IMR-90 (cell line): Measurements from ENCODE around the gene FZD4. TPM values are rescaled to one million over a fixed set of nuclear protein-coding genes. Genes with fewer than 3 reads are reported as not detected.

ENCODE experiments used
- ATAC-seq: fragments of 200-7000 bp; cut with Tn5 transposase; 2 replicates; pipeline ENCODE4 v1.9.1; 2020; ENCODE audit warnings: low read depth, mild to moderate bottlenecking, moderate library complexity
- BruUV-seq: library from RNA; stranded (reverse); fragments of 400-500 nt; replicated peaks from 2 replicates; lab custom pipeline; 2021; lab: Mats Ljungman, UMichigan
- CTCF ChIA-PET: fragments of 300-600 bp; formaldehyde crosslinking; extraction: SDS; loops from one replicate; lab custom pipeline; 2021; ENCODE audit warnings: antibody characterized with exemption; lab: Yijun Ruan, JAX
- POLR2A ChIA-PET: fragments of 300-600 bp; sonication (Branson Sonifier 250); formaldehyde crosslinking; loops from one replicate; lab custom pipeline; 2022; ENCODE audit warnings: antibody characterized with exemption; ENCODE audit not compliant: unreplicated experiment; lab: Charles Lee
- DNase-seq: peaks from one replicate; pipeline ENCODE4 v3.0.0; 2013
- H2AFZ ChIP-seq: replicated peaks from 2 replicates; pipeline ENCODE3; 2013; ENCODE audit warnings: low read length, mild to moderate bottlenecking; ENCODE audit not compliant: poor library complexity
- H2AK5ac ChIP-seq: 2 replicates; pipeline ENCODE4 v1.6.1; 2013; ENCODE audit warnings: low read depth, low read length, inconsistent platforms
- H2AK9ac ChIP-seq: replicated peaks from 2 replicates; pipeline ENCODE3; 2013; ENCODE audit warnings: mild to moderate bottlenecking, low read depth, low read length, moderate library complexity; ENCODE audit not compliant: poor library complexity
- H2BK120ac ChIP-seq: 2 replicates; pipeline ENCODE4 v1.6.1; 2013; ENCODE audit warnings: low read depth, low read length, inconsistent platforms
- H2BK15ac ChIP-seq: 3 replicates; pipeline ENCODE4 v1.6.1; 2013; ENCODE audit warnings: low read depth, low read length, inconsistent platforms
- H2BK20ac ChIP-seq: 2 replicates; pipeline ENCODE4 v1.6.1; 2013; ENCODE audit warnings: low read depth, mild to moderate bottlenecking, inconsistent platforms, low read length, moderate library complexity
- H2BK5ac ChIP-seq: 2 replicates; pipeline ENCODE4 v1.6.1; 2013; ENCODE audit warnings: mild to moderate bottlenecking, low read depth, low read length, inconsistent platforms; ENCODE audit not compliant: poor library complexity, severe bottlenecking
- H3K14ac ChIP-seq: replicated peaks from 2 replicates; pipeline ENCODE4 v1.6.1; 2013; ENCODE audit warnings: low read depth, low read length, inconsistent platforms
- H3K18ac ChIP-seq: 2 replicates; pipeline ENCODE4 v1.6.1; 2013; ENCODE audit warnings: low read depth, low read length, control low read depth
- H3K23ac ChIP-seq: 2 replicates; pipeline ENCODE4 v1.6.1; 2013; ENCODE audit warnings: low read depth, low read length, inconsistent platforms
- H3K27ac ChIP-seq: 2 replicates; pipeline ENCODE4 v1.5.1; 2013; ENCODE audit warnings: mild to moderate bottlenecking, control low read depth, low read length; ENCODE audit not compliant: insufficient read depth
- H3K27me3 ChIP-seq: 2 replicates; pipeline ENCODE4 v1.6.1; 2013; ENCODE audit warnings: low read length; ENCODE audit not compliant: control insufficient read depth, insufficient read depth
- H3K36me3 ChIP-seq: 2 replicates; pipeline ENCODE4 v1.6.1; 2013; ENCODE audit warnings: low read length, mixed read lengths; ENCODE audit not compliant: control insufficient read depth, insufficient read depth
- H3K4ac ChIP-seq: 2 replicates; pipeline ENCODE4 v1.6.1; 2013; ENCODE audit warnings: low read depth, low read length, inconsistent platforms
- H3K4me1 ChIP-seq: 2 replicates; pipeline ENCODE4 v1.6.1; 2013; ENCODE audit warnings: low read length, mixed read lengths; ENCODE audit not compliant: control insufficient read depth, insufficient read depth
- H3K4me2 ChIP-seq: 2 replicates; pipeline ENCODE4 v1.6.1; 2013; ENCODE audit warnings: low read depth, mild to moderate bottlenecking, control low read depth, low read length, moderate library complexity
- H3K4me3 ChIP-seq: 2 replicates; pipeline ENCODE4 v1.5.1; 2013; ENCODE audit warnings: low read depth, mild to moderate bottlenecking, control low read depth, low read length, moderate library complexity; ENCODE audit not compliant: insufficient read depth
- H3K56ac ChIP-seq: 2 replicates; pipeline ENCODE4 v1.6.1; 2013; ENCODE audit warnings: low read length, inconsistent platforms; ENCODE audit not compliant: insufficient read depth; ENCODE audit errors: extremely low read depth
- H3K79me1 ChIP-seq, 2 experiments: 2 replicates each; pipeline ENCODE4 v1.6.1; 2013; ENCODE audit warnings: low read length in 2 of 2, inconsistent platforms in 1 of 2, low read depth in 1 of 2
- H3K9ac ChIP-seq: 2 replicates; pipeline ENCODE4 v1.6.1; 2013; ENCODE audit warnings: low read depth, low read length, control low read depth
- H3K9me1 ChIP-seq: 2 replicates; pipeline ENCODE4 v1.6.1; 2013; ENCODE audit warnings: low read length, inconsistent platforms; ENCODE audit not compliant: insufficient read depth
- H3K9me3 ChIP-seq: 2 replicates; pipeline ENCODE4 v1.6.1; 2013; ENCODE audit warnings: low read length; ENCODE audit not compliant: control insufficient read depth, insufficient read depth
- H4K20me1 ChIP-seq: 2 replicates; pipeline ENCODE4 v1.6.1; 2013; ENCODE audit warnings: low read length, inconsistent platforms; ENCODE audit not compliant: insufficient read depth
- H4K5ac ChIP-seq: 2 replicates; pipeline ENCODE4 v1.6.1; 2013; ENCODE audit warnings: mild to moderate bottlenecking, low read depth, low read length, control low read depth
- H4K8ac ChIP-seq, 2 experiments: 2 replicates each; pipeline ENCODE4 v1.6.1; 2013; ENCODE audit warnings: low read depth in 2 of 2, low read length in 2 of 2, control low read depth in 1 of 2, inconsistent platforms in 1 of 2
- H4K91ac ChIP-seq: 2 replicates; pipeline ENCODE4 v1.6.1; 2013; ENCODE audit warnings: low read depth, low read length, inconsistent platforms; ENCODE audit not compliant: insufficient read depth
- CHD1 ChIP-seq: IDR thresholded peaks from 2 replicates; pipeline ENCODE4 v1.6.1; 2012; ENCODE audit warnings: low read depth, low read length, improper control_type of control experiment
- FOS ChIP-seq: fragments of 150-350 bp; IDR thresholded peaks from 2 replicates; pipeline ENCODE4 v1.6.1; 2016; ENCODE audit warnings: low read depth, low read length
- POLR2A ChIP-seq: IDR thresholded peaks from 2 replicates; pipeline ENCODE4 v1.6.1; 2012; ENCODE audit warnings: mild to moderate bottlenecking, low read depth, low read length
- USF2 ChIP-seq: fragments of 150-350 bp; IDR thresholded peaks from 2 replicates; pipeline ENCODE4 v1.6.1; 2017; ENCODE audit warnings: mild to moderate bottlenecking, antibody characterized with exemption, low read length, low read depth
- WGBS, 2 experiments: methylation state at CpG; one replicate each; pipeline versions ENCODE4 v1.1.5 to v1.1.7; 2013; ENCODE audit warnings: missing lambda C conversion rate in 2 of 2; ENCODE audit not compliant: insufficient read length in 1 of 2; ENCODE audit errors: extremely low coverage in 2 of 2; 5-methylcytosine and 5-hydroxymethylcytosine counted together
- dilution Hi-C: fragments of 300-500 bp; cut with HindIII; formaldehyde crosslinking; loops from one replicate; pipeline ENCODE4 v1.14.3; 2018; ENCODE audit warnings: low sequenced_read_pairs; ENCODE audit not compliant: unreplicated experiment
- in situ Hi-C: fragments of 300-500 bp; cut with MboI; formaldehyde crosslinking; loops from 3 replicates; pipeline ENCODE4 v1.14.3; 2019; ENCODE audit warnings: low sequenced_read_pairs, inconsistent platforms, mixed read lengths
- intact Hi-C: fragments of 100-400 bp; cut with micrococcal nuclease; formaldehyde crosslinking; loops from 2 replicates; pipeline ENCODE4 v1.10.0; 2022
- polyA plus RNA-seq, 3 experiments: library from polyadenylated mRNA; depleted of rRNA; stranded (reverse); fragments of >200 nt; gene quantifications; 2 replicates each; pipeline ENCODE4 v1.2.3, GENCODE V29; 2012; ENCODE audit warnings: low replicate concordance in 1 of 3
- total RNA-seq: library from RNA; depleted of rRNA; stranded (reverse); fragments of >200 nt; gene quantifications from 2 replicates; pipeline ENCODE4 v1.2.3, GENCODE V29; 2012

The FZD4 gene
- total and polyA plus RNA-seq, 2 of the 4 experiments (the other 2 are of a cell fraction), result 3.7 to 7.7 TPM

GRCh38 chr11:86904001-86904400 lies 51.2 kb downstream of the FZD4 start:
- in situ Hi-C loops, result no loop called here
- POLR2A ChIA-PET, result no interaction called here
- H3K27me3 ChIP-seq, result no peaks in the 10 kb centered on the region
- H4K91ac ChIP-seq, result no peak overlapping the region
- H3K14ac ChIP-seq, result no peak overlapping the region
- H3K36me3 ChIP-seq, result no peaks in the 10 kb centered on the region
- H2BK5ac ChIP-seq, result no peak overlapping the region
- H3K27ac ChIP-seq, result no peak overlapping the region
- H4K8ac ChIP-seq, result no peak overlapping the region
- no peak for DNase-seq
- no peak overlapping the region for H3K4me2 ChIP-seq
- H3K9me3 ChIP-seq, result no peaks in the 10 kb centered on the region
- H2AFZ ChIP-seq, result no peak overlapping the region
- ATAC-seq, result no peak
- H2BK15ac ChIP-seq, result no peak overlapping the region
- H2AK9ac ChIP-seq, result no peak overlapping the region
- no peak overlapping the region for H3K9ac ChIP-seq
- BruUV-seq, result no TSS peak
- no peak overlapping the region for H2BK120ac ChIP-seq
- H3K23ac ChIP-seq, result no peak overlapping the region
- H3K79me1 ChIP-seq, result no peaks in the 10 kb centered on the region
- no peak overlapping the region for H2BK20ac ChIP-seq
- dilution Hi-C loops, result no loop called here
- no peak for TF ChIP-seq USF2
- no peak for TF ChIP-seq POLR2A
- TF ChIP-seq CHD1, result no peak
- no peak for TF ChIP-seq FOS
- H3K56ac ChIP-seq, result no peak overlapping the region
- no peak overlapping the region for H3K4ac ChIP-seq
- H3K18ac ChIP-seq, result no peak overlapping the region
- CTCF ChIA-PET, result interaction anchor here (0.6 to 0.7 kb wide), 2 partner anchors 14 to 34 kb away, joined by 3 to 4 read pairs; no protein-coding TSS in a partner anchor
- intact Hi-C loops, result no loop called here
- no peak overlapping the region for H2AK5ac ChIP-seq
- WGBS, 2 experiments, result 71% methylated on average over 1 of the region's 2 CpGs; no CpG with 5 or more reads in 1 of the 2 experiments
- H3K9me1 ChIP-seq, result peaks cover 6% of the 10 kb centered on the region; the same call in 1 of the 2 replicates
- H3K4me1 ChIP-seq, result no peaks in the 10 kb centered on the region
- H4K5ac ChIP-seq, result no peak overlapping the region
- no peak overlapping the region for H3K4me3 ChIP-seq
- H4K20me1 ChIP-seq, result no peaks in the 10 kb centered on the region
